Measurements from ENCODE around the gene SPATA21. TPM values are rescaled to one million over a fixed set of nuclear protein-coding genes. Genes with fewer than 3 reads are reported as not detected.

The SPATA21 gene
- polyA plus RNA-seq, 4 donors, result 0.12 to 0.17 (median 0.15) TPM; not detected in 1

DNA sequence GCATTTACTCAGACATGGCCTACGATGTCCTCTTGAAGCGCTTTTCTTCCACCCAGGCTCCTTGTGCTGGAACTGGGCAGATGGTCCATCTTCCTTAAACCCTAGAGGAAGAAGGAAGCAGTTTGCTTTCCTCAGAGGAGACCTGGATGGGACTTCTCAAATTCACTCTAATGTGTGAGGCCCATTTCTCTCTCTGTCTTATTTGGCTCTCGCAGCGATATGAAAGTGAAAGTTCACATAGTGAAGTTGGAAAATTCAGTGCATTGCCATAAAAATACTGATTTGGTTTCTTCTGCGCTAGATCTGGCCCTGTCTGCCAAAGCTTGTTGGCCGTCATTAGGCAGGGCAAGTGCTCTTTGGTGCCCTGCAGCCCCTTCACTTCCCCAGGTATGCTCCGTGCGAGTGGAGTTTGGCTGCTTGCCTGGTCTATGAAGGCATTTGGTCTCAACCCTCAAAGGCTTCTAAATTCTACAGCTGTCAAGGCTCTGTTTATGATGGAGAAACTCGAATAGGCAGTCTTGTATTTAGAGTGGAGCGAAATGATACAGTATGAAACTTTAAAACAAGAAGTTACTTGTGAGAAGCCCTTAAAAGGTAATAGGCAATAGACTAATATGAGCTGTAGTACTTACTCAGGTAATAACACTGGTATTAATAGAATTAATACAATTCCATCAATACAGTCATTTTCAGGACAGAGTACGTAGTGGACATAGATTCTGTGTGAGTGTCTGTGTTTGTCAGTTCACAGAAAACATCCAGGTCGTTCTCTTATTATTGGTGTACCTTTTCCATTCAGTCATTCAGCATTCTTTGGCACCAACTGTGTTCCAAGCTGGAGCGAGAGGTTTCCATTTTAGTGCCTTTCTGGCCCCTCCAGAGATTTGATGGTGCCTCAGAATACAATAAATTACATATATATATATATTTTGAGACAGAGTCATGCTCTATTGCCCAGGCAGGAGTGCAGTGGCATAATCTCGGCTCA, 49.7 kb downstream of the SPATA21 start:
- DNase-seq (ENCODE audit: low read depth in 4 of 4, low spot score in 3 of 4), result no peak

DNA sequence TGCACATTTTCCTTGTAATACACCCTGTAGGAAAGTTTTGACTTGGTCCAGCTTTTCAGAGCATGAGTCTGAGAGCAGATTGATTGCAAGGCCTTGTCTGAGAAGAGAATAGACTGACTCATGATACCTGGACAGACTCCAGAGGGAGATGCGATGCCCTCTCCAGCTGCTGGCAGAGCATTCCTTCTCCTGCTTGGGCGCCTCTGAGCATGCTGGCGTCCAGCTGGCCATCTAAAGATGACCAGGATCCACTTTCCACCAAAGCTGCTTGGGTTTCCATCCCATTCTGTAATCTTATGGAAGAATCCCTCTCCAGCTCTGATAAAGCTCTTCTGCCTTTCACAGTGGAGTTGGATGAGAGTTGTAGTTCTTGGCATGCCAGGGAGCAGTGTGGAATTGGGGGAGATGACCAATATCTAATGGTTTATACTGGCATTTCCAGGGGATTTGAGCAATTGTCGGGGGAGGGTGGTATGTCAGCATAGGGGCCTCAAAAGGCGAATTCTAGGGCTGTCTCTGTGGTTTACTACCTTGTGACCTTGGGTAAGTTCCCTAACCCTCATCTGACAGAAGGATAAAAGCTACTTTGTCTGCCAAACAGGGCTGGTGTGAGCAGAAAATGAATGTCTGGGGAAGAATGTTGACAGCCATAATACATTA, 50.6 kb downstream of the SPATA21 start:
- DNase-seq (ENCODE audit: low read depth in 4 of 4, low spot score in 3 of 4), result no peak

DNA sequence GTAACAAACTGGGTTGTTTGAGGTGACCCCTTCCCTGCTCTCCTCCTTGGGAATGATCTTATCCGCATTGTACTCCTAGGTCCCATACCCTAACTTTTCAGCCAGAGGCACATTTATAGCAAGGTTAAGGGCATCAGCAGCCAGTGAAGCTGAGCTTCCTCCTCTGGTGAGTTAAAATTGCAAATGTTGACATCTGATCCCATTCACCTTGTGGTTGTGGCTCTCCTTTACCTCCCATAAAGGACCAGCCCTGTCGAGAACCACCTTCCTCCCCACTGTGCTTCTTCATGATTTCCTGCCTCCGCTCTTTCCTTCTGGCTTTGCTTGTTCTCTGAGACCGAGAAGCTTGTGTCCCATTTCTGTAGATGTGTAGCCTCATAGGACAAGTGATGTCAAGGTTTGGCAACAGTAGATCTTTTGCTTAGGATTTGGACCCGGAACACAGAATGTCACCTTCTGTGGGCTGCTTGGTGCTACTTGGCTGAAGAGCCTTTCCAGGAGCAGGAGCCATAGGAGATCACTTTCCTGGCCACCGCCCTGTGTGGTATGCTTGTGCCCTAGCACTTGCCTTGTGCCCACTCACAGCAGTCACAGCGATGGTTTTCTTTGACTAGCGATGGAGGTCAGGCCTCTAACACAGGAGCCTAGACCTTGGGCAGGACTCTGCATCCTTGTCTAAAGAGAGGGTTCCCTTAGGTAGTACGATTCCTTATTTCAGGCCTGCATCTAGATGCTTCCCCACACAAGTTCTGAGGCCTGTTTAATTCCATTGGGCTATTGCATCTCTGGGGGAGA, 51.4 kb downstream of the SPATA21 start:
- no peak for DNase-seq (ENCODE audit: low read depth in 4 of 4, low spot score in 3 of 4)

DNA sequence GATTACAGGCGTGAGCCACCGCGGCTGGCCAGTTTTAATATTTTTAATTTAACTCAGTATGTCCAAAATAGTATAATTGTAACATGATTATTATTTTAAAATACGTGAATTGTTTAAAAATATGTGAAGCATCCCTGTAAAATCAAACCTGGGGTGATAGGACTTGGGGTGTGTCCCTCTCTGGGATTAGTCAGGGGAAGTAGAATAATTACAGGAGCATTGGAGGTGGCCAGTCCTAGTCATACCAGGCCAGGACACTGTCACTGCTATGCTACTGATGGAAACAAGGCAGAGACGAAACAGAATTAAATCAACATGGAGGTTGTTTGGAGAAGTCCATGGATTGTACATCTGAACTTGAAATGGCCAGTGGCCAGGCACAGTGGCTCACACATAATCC, 53.3 kb downstream of the SPATA21 start:
- DNase-seq (ENCODE audit: low read depth in 4 of 4, low spot score in 3 of 4), result no peak

DNA sequence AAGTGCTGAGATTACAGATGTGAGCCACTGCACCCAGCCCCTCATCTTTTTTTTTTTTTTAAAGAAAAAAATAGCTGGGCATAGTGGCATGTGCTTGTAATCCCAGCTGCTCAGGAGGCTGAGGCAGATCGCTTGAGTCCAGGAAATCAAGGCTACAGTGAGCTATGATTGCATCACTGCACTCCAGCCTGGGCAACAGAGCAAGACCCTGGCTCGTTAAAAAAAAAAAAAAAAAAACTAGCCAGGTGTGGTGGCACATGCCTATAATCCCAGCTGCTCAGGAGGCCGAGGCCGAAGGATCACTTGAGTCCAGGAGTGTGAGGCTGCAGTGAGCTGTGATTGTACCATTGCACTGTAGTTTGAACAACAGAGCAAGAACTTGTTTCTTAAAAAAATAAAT, 56.4 kb downstream of the SPATA21 start:
- no peak for DNase-seq (ENCODE audit: low read depth in 4 of 4, low spot score in 3 of 4)

DNA sequence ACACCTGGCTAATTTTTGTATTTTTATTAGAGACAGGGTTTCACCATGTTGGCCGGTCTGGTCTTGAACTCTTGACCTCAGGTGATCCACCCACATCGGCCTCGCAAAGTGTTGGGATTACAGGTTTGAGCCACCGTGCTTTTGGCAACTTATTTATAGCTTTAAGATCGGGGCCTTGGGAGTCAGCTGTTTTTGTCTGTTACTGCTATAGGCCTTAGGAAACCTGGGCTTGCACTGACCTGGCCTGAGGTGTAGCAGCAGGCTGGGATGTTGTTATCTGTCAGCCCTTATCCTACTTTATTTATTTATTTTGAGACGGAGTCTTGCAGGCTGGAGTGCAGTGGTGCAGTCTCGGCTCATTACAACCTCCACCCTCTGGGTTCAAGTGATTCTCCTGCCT, 58.8 kb downstream of the SPATA21 start:
- no peak for DNase-seq (ENCODE audit: low read depth in 4 of 4, low spot score in 3 of 4)

DNA sequence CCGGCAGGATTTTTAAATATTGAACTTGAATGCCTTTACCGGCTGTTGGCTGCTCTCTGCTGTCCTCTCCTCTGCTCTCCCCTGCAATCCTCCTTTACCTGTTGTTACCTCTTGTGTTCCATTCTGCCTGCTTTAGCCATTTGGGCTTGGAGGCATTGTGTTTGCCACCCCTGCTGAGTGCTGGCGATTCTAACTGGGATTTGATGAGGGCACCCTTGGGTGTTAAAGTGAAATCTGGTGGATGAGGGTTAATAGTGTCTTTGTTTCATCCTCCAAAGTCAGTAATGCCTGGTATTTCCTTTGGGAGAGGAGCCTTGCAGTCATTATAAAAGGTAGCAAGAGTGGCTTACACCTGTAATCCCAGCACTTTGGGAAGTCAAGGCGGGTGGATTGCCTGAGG, 60.3 kb downstream of the SPATA21 start:
- DNase-seq (ENCODE audit: low read depth in 4 of 4, low spot score in 3 of 4), result no peak

DNA sequence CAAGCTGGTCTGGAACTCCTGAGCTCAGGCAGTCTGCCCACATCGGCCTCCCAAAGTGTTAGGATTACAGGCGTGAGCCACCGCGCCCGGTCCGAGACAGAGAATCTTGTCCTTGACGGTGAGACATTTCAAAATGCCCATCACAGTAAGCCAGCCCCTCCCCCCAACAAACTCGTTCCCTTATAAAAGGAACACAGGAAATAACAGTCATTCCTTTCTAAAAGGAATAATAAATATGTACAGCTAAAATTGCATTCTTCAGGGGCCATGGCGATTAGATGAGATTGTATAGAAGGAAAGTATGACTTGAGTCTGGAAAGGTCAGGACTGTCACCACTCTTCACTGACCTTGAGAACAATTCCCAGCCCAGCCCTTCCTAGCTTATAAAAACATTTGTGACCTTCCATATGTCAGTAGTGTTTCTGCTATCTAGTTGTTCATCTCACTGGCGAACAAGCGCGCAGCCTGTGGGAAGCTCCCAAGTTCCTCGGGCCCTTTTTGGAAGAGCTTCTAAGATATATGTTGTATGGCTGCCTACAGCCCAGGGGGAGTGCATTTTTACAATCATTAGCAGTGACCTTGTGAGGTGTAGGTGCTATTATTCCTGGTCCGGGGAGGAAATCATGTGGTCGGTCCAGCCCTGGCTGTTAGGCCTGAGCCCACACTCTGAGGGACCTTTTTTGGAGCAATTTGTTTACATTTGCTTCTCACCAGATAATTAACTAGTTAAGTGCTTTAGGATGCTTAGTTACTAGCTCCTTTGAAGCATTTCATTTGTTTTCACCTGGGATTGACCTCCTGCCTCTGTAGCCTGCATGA, 61.5 kb downstream of the SPATA21 start:
- no peak for DNase-seq (ENCODE audit: low read depth in 4 of 4, low spot score in 3 of 4)

DNA sequence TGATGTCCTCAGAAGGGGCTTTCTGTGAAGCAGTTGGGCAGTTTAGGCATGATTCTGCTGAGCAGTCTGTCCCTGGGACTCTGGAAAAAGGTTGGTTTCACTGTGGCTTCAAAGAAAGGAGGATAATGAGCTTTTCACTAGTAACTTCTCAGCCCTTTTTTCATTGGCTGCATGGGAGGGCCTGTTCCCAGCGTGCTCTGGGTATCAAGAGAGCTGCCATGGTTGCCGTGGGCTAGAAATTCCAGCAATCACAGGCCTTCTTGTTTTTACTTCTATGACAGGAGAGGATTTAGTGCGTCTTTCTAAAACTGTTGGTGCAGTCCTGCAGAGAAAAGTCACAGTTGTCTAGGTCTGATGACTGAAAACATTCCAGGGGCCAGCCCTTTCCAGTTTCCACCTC, 63.0 kb downstream of the SPATA21 start:
- no peak for DNase-seq (ENCODE audit: low read depth in 4 of 4, low spot score in 3 of 4)

DNA sequence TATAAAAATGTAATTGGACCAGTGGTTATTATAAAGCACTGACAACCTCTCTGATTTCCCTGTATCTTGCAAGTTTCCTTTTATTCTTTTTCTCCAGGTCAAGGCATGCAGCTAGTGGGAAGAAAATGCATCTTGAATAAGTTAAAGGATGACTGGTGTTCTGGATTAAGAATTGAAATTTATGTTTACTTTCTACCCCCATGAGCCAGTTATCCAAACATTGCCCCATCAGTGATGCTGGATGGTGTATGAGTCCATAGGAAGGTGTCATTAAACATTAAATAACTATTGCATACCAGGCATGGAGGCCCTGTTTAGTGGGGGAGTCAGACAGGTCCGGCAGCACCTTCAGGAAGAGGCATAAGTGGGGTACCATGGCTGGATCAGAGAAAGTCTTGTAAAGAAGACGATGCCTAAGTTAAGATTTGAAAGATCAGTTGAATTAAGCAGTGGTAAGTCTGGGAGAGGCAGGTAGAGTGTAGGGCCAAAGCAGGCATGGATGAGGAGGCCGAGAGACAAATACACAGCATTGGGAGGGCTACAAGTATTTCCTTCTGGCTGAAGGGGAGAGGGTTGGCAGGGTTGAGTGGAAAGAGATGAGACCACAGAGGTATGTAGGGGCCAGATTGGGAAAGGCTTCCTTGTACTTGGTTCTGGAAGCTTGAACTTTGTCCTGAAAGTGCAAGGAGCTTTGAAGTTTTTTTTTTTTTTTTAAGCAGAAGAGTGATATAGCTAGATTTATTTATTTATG, 64.5 kb downstream of the SPATA21 start:
- DNase-seq (ENCODE audit: low read depth in 4 of 4, low spot score in 3 of 4), result no peak

DNA sequence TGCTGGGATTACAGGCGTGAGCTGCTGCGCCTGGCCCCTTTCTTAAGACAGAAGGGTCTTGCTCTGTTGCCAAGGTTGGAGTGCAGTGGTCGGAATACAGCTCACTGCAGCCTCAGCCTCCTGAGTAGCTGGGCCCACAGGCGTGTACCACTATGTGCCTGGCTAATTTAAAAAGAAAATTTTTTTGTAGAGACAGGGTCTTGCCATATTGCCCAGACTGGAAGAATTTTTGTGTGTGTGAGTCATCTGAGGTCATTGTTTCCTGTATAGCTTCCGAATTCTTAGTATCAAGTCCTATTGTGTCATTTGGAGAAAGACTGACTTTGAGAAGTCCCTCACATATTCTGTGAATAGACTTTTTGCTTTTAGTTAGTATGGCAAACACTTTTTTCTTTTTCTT, 65.5 kb downstream of the SPATA21 start:
- DNase-seq (ENCODE audit: low read depth in 4 of 4, low spot score in 3 of 4), result no peak

DNA sequence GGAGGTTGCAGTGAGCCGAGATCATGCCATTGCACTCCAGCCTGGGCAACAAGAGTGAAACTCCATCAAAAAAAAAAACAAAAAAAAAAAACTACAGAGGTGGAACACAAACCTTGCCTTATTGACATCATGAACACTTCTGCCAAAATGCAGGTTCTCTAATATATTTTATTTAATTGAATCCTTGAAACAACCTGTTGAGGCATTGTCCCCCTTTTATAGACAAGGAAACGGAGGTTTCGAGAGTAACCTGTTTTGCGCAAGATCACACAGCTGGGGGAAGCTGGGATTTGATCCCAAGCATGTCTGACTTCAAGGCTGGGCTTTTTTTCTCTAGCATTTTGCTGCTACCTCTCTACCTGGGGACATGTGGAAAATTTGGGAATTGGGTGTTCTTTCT, 67.4 kb downstream of the SPATA21 start:
- no peak for DNase-seq (ENCODE audit: low read depth in 4 of 4, low spot score in 3 of 4)

DNA sequence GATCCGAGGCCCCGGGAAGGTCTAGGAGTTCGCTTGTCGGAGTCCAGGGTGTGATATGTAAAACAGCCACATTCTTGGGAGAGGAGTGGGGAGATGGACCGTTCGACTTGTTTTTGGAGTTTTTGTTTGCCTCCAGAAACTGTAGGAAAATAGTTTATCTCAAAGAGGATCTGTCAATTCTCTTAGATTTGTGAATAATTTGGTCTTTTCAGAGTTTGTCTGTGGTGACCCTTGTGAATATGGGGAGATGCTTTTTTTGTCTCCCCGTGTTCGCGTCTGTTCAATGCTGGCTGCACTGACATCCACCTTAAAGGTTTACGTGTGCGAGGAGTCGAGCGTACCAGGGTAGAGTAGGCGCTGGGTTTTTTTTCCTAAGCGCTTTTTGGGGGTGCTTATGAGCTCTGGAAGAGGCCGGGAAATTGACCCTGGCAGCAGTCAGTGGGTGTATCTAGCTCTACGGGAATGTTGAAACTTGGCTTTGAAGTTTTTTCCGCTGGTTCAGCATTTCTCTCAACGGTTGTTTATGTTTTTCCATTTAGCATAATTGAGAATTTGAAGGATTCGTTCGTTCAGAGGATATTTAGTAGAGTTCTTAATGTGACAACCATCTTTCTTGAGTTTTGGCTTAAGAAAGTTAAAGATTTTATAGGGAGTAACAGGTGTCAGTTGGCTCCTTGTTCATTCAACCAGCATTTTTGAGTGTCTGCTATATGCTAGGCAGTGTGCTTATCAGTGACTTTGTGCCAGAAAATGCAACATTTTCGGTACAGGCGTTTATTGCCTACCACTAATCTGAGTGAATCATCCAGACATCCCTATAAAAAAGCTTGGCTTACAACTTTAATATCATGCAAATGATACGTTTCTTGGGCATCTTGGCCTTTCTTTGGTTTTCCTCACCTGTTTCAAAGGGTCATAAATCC, 69.0 kb downstream of the SPATA21 start:
- no peak for DNase-seq (ENCODE audit: low read depth in 4 of 4, low spot score in 3 of 4)

DNA sequence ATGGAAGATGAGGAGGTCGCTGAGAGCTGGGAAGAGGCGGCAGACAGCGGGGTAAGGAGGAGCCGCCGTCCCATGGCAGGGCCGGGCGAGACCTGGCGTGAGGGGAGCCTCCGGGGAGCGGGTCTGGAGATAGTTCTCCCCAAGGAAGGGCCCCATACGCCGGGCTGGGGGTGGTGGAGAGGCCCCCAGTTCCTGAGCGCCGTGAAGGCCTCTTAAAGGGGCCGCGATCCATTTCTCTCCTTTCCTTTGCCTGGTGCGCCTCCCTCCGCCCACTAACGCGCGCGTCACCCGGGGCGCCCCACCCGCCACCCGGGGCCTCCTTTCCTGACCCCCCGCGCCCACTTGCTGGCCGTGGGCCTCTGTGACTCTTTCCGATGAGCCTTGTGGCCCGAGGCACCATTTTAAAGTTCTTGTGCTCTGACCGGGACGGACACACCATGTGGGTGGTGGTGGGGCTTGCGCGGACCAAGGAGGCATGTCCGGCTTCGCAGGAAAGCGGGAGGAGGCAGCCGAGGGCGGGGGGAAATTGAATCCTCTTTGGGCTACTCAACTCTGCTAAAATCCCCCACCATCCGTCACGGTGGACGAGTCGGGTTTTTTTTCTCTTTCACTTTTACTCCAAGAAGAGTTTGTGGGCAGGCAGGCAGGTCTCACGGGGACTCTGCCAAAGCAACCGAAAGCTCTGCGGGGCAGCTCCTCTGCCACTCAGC, 69.8 kb downstream of the SPATA21 start:
- peak in 3 of 4 donors; percentile 76 to 80 (median 80) for DNase-seq (ENCODE audit: low read depth in 4 of 4, low spot score in 3 of 4)

DNA sequence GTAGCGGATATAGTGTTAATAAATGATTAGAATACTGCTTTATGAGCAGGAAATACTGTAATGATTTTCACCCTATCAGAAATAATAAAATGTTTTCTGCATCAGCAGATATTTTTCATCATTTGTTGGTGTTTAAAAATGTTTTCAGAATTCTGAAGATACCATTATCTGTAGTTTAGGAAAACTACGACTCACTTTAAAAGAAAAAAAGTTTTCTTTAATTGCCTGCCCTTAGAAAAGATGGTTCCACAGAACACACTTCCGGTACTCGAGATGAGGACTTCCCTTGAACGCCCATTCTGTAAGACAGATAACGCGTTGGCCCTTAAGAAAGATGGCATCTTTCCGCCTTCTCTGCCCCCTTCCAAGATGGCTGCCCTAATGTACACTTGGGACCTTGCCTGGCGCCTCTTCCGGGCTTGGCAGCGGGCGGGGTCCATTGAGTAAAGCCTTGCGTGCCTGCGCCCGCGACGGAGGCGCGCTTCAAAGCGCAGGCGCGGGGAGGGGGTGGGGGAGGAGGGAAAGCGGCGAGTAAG, 70.4 kb downstream of the SPATA21 start, which contains the start of gene SZRD1:
Gene SZRD1 (plus strand): TSS at position 521 of the 536 bp plus-strand sequence. CDS start 16 bp downstream, outside the sequence.
- peak; percentile 98 to 99 (median 98) for DNase-seq (ENCODE audit: low read depth in 4 of 4, low spot score in 3 of 4)

DNA sequence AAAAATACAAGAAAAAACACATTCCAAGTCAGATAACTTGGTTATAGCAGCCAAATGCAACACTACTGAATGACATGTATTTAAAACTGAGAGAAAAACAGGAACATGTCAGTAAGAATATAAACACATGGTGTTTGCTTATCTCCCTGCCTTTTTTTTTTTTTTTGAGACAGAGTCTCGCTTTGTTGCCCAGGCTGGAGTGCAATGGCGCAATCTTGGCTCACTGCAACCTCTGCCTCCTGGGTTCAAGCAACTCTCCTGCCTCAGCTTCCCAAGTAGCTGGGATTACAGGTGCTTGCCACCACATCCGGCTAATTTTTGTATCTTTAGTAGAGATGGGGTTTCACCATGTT, 72.1 kb downstream of the SPATA21 start:
- DNase-seq (ENCODE audit: low read depth in 4 of 4, low spot score in 3 of 4), result peak in 1 of 4 donors; percentile 51

DNA sequence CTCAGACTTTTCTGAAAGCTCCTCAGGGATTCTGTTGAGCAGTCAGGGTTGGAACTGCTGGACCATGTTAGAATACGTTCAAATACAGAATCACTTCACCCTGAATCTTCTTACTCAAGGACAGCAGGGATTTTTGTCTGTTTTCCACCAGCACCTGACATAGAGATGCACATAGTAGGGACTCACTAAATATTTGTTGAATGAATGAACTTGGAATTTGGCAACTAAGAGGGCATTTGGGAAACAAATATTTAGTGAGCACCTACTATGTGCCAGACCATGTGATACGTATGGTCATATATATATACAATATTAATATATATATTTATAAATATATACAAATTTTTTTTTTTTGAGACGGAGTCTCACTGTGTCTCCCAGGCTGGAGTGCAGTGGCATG, 80.4 kb downstream of the SPATA21 start:
- no peak for DNase-seq (ENCODE audit: low read depth in 4 of 4, low spot score in 3 of 4)

All from left renal pelvis (tissue), 4 donors.